ENCODE measurements around the gene SKOR1. TPM values are rescaled to one million over a fixed set of nuclear protein-coding genes. Genes with fewer than 3 reads are reported as not detected.

Gene SKOR1
- total and polyA plus RNA-seq, 10 of the 15 experiments (the other 5 are each of a cell fraction or from before 2014, with no cell fraction given) = 0.04 to 0.36 (median 0.10) TPM; not detected in 4

- POLR2A ChIA-PET = no interaction called here
Observed at GRCh38 chr15:67788986-67789385, 36.3 kb upstream of the SKOR1 start.

GRCh38 chr15:67790610-67791319 lies 34.5 kb upstream of the SKOR1 start:
- FAIRE-seq (no peak), ATAC-seq (no peak), DNase-seq (ENCODE audit: low read depth, low spot score) (no peak)
- intact Hi-C loops (cut with micrococcal nuclease; ENCODE audit: unreplicated experiment) (no loop called here), in situ Hi-C loops (cut with MboI) (no loop called here)
- no TSS peak for BruUV-seq (replicated peaks)
- ChIA-PET RAD21 (ENCODE audit: unreplicated experiment) (no interaction called here), SMC1A (ENCODE audit: uncharacterized antibody, unreplicated experiment) (interaction anchor here (1.0 to 1.5 kb wide), 3 partner anchors 10 to 270 kb away, joined by 3 to 4 read pairs (median 4); partner anchors contain the start of gene C15orf61), POLR2A (no interaction called here), CTCF (interaction anchor here (0.6 to 1.3 kb wide), 2 partner anchors 45 to 550 kb away, joined by 3 read pairs; no protein-coding TSS in a partner anchor)
- no peak overlapping the region for H3K4me3 ChIP-seq
- H2AFZ ChIP-seq (ENCODE audit: control insufficient read depth, low read depth, low read length) = no peak overlapping the region
- H3K9ac ChIP-seq (ENCODE audit: control insufficient read depth, insufficient read depth, low read length) = no peak overlapping the region
- H3K4me2 ChIP-seq (ENCODE audit: control insufficient read depth, insufficient read depth) = no peak overlapping the region
- no peaks in the 10 kb centered on the region for H3K4me1 ChIP-seq (ENCODE audit: control insufficient read depth, insufficient read depth, low read length)
- no peaks in the 10 kb centered on the region for H3K27me3 ChIP-seq (replicated peaks in 1 of 2; ENCODE audit: control insufficient read depth in 2 of 2, insufficient read depth in 2 of 2, low read length in 1 of 2)
- H3K36me3 ChIP-seq (ENCODE audit: control insufficient read depth in 2 of 2, insufficient read depth in 2 of 2, low read length in 1 of 2) = no peaks in the 10 kb centered on the region
- H3K9me3 ChIP-seq (replicated peaks; ENCODE audit: control insufficient read depth, insufficient read depth, low read length) = peaks cover 1% of the 10 kb centered on the region; the same call in 2 of the 3 replicates
- H3K27ac ChIP-seq (ENCODE audit: control insufficient read depth, insufficient read depth) = no peak overlapping the region
- H3K79me2 ChIP-seq (ENCODE audit: control insufficient read depth, insufficient read depth, low read length) = no peaks in the 10 kb centered on the region
- no peaks in the 10 kb centered on the region for H4K20me1 ChIP-seq (ENCODE audit: control insufficient read depth, insufficient read depth)
- 100% methylated on average over 3 of the region's 3 CpGs for WGBS (ENCODE audit: insufficient coverage, insufficient replicate concordance, low lambda C conversion rate, missing lambda C conversion rate)
- TF ChIP-seq ATF3 (IDR thresholded peaks at IDR 0.05; ENCODE audit: borderline replicate concordance, extremely low read depth, low read depth, low read length) (no peak), SMARCA5 (IDR thresholded peaks at IDR 0.05) (no peak), CEBPZ (IDR thresholded peaks at IDR 0.05; ENCODE audit: low read depth, low read length) (no peak), ZBTB11 (CRISPR knock-in tag; IDR thresholded peaks at IDR 0.05) (no peak), NBN (IDR thresholded peaks at IDR 0.05) (no peak), RUNX3 (IDR thresholded peaks at IDR 0.05; ENCODE audit: low read length) (no peak), CBX3 (IDR thresholded peaks at IDR 0.05; ENCODE audit: borderline replicate concordance, low read depth) (no peak), RELA (IDR thresholded peaks at IDR 0.05; ENCODE audit: borderline replicate concordance, partially characterized antibody) (no peak), RFX5 (IDR thresholded peaks at IDR 0.05; ENCODE audit: low read depth, low read length) (no peak)

More at GRCh38 chr15:67788986-67789385, 36.3 kb upstream of the SKOR1 start:
- ChIA-PET CTCF (interaction anchor here (0.6 kb wide), 1 partner anchor 334 kb away, joined by 3 read pairs; no protein-coding TSS in a partner anchor), SMC1A (ENCODE audit: uncharacterized antibody, unreplicated experiment) (interaction anchor here (1.1 kb wide), 1 partner anchor 46 kb away, joined by 3 read pairs; no protein-coding TSS in a partner anchor), RAD21 (ENCODE audit: unreplicated experiment) (no interaction called here)
- no peak for TF ChIP-seq ZNF207 (IDR thresholded peaks at IDR 0.05; ENCODE audit: borderline replicate concordance)
- Histone ChIP-seq H4K20me1 (ENCODE audit: control insufficient read depth, insufficient read depth) (no peaks in the 10 kb centered on the region), H2AFZ (ENCODE audit: control insufficient read depth, low read depth, low read length) (no peak overlapping the region), H3K79me2 (ENCODE audit: control insufficient read depth, insufficient read depth, low read length) (no peaks in the 10 kb centered on the region), H3K4me2 (ENCODE audit: control insufficient read depth, insufficient read depth) (no peak overlapping the region), H3K9ac (ENCODE audit: control insufficient read depth, insufficient read depth, low read length) (no peak overlapping the region), H3K9me3 (replicated peaks; ENCODE audit: control insufficient read depth, insufficient read depth, low read length) (no peaks in the 10 kb centered on the region), H3K4me1 (ENCODE audit: control insufficient read depth, insufficient read depth, low read length) (peaks cover 17% of the 10 kb centered on the region), H3K27ac (ENCODE audit: control insufficient read depth, insufficient read depth) (no peak overlapping the region), H3K36me3 (ENCODE audit: control insufficient read depth in 2 of 2, insufficient read depth in 2 of 2, low read length in 1 of 2) (no peaks in the 10 kb centered on the region), H3K27me3 (replicated peaks in 1 of 2; ENCODE audit: control insufficient read depth in 2 of 2, insufficient read depth in 2 of 2, low read length in 1 of 2) (no peaks in the 10 kb centered on the region), H3K4me3 (no peak overlapping the region)
- in situ Hi-C loops (cut with MboI) (no loop called here), intact Hi-C loops (cut with micrococcal nuclease; ENCODE audit: unreplicated experiment) (no loop called here)
- DNase-seq (ENCODE audit: low read depth, low spot score) (no peak), ATAC-seq (no peak), FAIRE-seq (no peak)
- no TSS peak for BruUV-seq (replicated peaks)

Data from GM12878 (cell line).